Stimulated activated naive CD8-positive, alpha-beta T cell treated with anti-CD3 and anti-CD28 coated beads, Interleukin-15, Interleukin-2, amounts not matched to agents 100 U/mL and 50 U/mL, for 24 hours (primary cell): ENCODE data around the gene IL16.
"Not testable (repeated sequence)": the region's sequence is repeated elsewhere in the genome, so short reads cannot be mapped to it uniquely, and the experiment has no call there.

Source experiments
- ATAC-seq: fragments of 150-1000 bp; cut with Tn5 transposase; one replicate; pipeline ENCODE4 v1.10.0; 2021
- DNase-seq: peaks from one replicate; pipeline ENCODE4 v3.0.0; 2021

Gene IL16

DNA sequence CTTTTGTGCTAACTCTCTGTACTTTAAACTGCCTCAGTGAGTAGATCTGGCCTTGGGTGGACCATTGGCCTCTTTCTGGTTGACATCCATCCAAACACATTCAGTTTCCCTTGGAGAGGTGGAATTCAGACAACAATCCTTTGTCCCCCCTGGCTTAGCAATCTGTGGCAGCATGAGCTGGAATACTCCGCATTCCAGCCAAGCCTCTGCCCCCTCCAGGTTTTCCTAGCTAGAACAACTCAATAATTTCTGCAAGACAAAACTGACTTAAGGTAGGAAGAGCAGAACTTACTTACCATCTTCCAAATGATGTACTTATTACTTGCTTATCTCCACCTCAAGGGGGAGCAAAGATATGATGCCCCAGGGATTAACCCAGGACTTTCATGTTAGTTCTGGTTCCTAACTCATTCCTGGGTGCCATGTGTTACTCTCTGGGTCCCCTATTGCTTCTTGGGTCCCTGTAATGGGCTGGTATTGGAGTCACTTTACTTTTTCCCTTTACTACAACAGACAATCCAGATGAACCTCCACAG, 21.8 kb upstream of the IL16 start:
- DNase-seq = no peak
- no peak for ATAC-seq

- ATAC-seq (no peak), DNase-seq (no peak)
Measured at GRCh38 chr15:81175496-81175895, 21.2 kb upstream of the IL16 start.

DNA sequence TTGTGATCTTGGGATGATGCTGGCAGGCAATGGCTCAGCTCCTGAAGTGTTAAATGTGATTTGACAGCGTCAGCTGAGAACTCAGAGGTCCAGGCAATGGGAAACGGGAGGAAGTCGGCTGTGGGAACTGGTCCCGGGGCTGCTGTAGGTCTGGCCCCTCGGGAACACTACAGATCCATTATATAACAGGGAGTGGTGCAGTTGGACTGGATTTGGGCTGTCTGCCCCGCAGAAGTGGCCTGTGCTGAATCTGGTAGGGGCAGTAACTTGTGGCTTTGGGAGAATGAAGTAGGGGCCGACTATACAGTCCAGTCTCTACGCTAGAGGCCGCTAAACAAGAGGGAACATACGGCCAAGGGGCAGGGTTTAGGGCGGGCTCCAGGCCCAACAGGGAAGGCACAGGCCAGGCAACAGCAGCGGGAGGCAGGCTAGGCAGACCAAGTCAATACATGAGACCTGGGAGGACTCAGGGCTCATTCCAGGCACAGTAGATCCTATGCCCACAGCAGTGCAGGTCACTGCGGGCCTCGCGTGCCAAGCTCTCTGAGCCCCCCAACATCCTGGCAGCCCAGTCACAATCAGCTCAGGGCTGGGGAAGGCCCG, 20.3 kb upstream of the IL16 start:
- ATAC-seq (no peak), DNase-seq (no peak)

GRCh38 chr15:81178365-81178764, 18.3 kb upstream of the IL16 start:
- no peak for ATAC-seq
- DNase-seq = no peak

- ATAC-seq = no peak
- no peak for DNase-seq
Measured at GRCh38 chr15:81181220-81181619, 15.5 kb upstream of the IL16 start.

DNA sequence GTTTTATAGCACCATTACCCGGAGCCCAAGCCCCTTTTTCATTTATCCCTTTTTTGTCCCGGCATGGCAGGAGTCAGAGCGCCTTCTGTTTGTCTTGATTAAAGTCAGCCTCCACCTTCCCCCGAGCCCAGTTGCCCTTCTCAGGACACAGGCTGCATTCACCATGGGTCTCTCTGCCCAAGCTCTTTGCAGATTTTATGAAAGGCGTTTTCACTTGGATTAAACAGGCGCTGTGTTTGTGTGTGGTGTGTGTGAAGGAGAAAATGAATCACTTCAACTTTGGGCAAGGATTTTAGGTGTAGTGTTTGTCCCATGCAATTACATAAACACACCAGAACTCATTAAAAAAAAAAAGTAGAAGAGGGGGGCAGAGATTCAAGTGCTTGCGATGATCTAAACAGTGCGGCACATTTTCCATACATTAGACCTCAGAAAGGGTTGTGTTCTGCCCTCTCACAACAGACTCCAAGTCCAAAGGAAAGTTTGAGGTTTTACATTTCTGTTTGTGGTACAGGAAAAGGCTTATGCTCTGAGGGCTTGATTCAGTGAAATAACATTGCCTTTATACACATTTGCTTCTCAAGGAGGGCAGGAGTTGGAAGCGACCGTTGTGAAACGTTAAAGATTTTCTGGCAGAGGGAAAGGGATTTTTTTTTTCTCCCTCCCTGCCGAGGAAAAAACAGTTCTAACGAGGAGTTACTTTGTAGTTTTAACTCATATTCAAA, 14.5 kb upstream of the IL16 start:
- ATAC-seq (peak; percentile 44), DNase-seq (no peak)

GRCh38 chr15:81182756-81183438, 13.8 kb upstream of the IL16 start:
- no peak for ATAC-seq
- DNase-seq = no peak

DNA sequence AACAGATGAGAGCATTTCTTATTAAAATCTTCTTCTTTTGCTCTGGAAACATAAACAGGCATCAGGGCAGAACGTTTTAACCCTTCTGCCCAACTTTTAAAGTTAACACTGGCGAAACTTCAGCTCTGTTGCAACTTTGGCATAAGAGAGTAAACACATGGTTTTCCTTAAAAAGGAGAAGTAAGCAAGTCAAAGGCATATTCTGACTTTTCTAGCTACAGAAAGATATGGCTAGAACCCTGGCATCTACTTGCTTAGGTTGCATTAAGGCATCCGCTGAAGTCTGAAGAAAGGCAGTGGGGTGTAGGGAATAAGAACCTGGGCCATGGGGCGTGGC, 13.3 kb upstream of the IL16 start:
- ATAC-seq (no peak), DNase-seq (no peak)

DNA sequence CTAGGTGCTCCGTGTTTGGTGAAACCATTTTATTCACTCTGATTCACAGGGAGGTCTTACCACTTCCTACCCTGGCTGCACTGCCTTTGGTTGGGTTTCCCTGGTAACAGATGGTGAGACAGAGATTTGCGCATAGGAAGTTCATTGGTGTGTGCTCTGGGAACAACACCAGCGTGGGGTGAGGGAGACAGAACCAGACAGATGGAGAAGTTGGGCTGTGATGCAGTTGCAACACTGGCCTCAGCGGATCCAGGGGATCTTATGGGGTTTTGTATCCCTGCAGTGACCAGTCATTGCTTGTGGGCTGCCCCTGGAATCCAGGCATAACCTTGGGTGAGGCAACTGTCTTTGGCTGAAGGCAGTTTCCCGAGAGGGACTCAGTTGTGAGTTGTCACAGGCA, 12.5 kb upstream of the IL16 start:
- no peak for DNase-seq
- peak; percentile 41 for ATAC-seq

DNA sequence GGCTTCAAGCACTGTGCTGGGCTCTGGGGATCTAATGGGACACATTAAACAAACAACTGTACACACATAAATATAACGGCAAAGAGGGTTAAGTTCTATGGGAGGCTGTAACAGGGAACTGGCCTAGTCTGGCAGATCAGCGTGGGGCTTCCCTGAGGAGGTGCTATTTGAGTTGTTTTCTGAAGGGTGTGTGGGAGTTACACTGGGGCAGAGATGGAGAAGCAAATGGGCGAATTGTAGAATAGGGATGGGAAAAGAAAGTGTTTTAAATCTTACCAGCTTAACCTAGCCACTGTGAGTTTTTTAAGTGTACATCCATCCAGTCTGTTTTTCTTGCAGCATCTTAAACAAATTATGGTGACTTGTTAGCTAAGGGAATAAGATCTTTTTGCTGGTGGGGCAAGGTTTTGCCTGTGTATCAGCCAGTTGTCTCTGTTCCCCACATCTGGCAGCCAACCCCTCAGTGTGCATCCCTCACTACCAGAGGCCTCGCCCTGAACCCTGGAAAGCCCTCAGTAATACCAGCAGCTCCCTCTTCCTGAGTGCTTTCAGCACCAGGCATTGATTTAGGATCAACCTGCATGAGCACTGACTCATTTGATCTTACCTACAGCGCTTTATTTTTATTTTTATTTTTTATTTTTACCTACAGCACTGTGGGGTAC, 10.9 kb upstream of the IL16 start:
- ATAC-seq (no peak), DNase-seq (no peak)

GRCh38 chr15:81188354-81188753, 8.3 kb upstream of the IL16 start:
- no peak for ATAC-seq
- DNase-seq = no peak

GRCh38 chr15:81189583-81190283, 6.9 kb upstream of the IL16 start:
- no peak for DNase-seq
- ATAC-seq = no peak

- DNase-seq (no peak), ATAC-seq (no peak)
Measured at GRCh38 chr15:81190922-81191507, 5.7 kb upstream of the IL16 start.

GRCh38 chr15:81191701-81192100, 5.0 kb upstream of the IL16 start:
- no peak for ATAC-seq
- no peak for DNase-seq

GRCh38 chr15:81194723-81195122, 2.0 kb upstream of the IL16 start:
- no peak for DNase-seq
- no peak for ATAC-seq

DNA sequence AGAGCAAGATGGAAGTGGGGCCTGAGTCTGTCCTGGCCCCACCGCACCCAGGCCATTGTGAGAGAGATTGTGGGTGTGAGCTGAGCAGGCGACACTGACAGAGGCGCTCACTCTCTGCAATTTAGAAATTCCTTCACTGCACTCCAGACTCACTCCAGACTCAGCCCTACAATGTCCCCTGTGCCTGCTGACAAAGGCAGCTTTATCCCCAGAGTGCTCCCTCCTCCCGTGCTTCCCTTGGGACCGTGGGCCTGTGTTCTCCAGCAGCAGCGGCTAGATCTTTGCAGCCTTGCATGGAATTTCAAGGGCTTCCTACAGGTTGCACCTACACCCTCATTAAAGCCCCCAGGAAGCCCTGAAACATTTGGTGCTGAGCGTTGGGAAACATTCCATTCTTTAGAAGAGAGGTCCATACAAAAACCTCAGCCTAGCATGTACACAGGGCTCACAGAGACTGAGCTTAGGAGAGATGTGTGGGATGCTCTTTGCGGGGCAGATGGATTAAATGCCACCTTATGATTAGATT, 1.3 kb upstream of the IL16 start:
- ATAC-seq (no peak), DNase-seq (no peak)

DNA sequence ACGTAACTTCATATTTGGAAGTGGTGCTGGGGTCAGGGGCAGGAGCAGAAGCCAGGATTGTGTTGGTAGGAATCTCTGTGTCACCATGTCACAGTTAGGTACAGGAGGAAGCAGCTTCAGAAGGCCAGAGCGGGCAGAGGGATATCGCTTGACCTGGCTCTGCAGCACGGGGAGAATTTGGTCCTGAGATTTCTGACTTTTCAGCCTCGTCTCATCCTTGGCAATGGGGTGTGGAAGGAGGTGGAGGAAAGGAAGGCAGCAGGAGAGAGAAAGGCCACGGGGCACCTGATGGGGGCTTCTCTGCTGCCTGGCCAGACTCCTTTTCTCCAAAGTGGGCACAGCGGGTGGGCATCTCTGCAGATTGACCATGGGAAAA, 564 bp downstream of the IL16 start:
- no peak for ATAC-seq
- no peak for DNase-seq

- DNase-seq (no peak), ATAC-seq (no peak)
Measured at GRCh38 chr15:81197688-81198281, 1.1 kb downstream of the IL16 start.

DNA sequence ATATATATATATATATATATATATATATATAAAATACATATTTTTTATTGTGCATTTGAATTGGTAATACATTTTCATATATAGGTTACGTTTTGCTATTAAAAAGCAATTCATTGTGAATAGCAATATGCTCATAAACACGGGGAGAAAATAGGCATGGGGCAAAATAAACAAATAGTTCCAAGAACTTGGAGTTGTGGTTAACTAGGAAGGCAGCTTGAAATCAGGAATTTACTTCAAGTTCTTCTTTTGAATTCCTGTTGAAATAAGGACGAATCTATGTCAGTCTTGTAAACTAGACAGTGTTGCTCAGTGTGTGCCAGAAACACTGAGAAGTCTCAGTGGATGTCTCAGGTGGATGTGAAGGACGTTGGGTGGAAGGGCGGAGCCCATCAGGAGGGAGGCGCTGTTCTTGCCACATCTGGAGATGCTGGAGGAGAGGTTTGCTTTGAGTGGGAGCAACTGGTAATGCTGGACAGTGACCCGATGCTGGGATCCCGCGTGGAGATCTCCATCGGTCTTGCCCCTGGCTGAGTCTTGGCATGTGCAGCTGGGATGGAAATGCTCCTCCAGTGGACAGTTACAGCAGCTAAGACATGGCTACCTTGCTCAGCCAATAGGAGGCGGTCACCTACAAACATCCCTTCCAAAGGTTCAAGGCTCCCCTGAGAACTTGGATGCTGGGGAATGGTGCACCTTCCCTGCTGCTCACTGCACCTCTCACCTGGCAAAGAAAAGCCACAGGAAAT, 2.5 kb downstream of the IL16 start:
- ATAC-seq (no peak), DNase-seq (no peak)

DNA sequence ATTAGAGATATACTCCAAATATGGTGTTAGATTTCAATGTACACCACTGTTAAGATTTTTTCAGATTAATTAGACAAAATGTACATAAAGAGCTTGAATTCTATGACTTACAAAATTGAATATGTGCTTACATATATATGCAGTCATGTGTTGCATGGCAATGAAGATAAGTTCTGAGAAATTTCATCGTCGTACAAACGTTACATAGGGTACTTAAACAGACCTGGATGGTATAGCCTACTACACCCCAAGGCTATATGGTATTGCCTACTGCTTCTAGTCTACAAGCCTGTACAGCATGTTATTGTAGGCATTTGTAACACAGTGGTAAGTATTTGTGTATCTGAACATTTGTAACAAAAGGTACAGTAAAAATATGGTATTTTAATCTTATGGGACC, 9.3 kb downstream of the IL16 start:
- no peak for DNase-seq
- ATAC-seq = no peak

DNA sequence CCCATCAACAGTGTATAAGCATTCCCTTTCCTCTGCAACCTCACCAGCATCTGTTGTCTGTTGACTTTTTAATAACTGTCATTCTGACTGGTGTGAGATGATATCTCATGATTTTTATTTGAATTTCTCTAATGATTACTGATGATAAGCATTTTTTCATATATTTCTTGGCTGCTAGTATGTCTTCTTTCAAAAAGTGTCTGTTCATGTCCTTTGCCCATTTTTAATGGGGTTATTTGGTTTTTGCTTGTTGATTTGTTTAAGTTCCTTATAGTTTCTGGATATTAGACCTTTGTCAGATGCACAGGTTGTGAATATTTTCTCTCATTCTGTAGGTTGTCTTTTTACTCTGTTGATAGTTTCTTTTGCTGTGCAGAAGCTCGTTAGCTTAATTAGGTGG, 11.3 kb downstream of the IL16 start:
- DNase-seq, ATAC-seq: not testable (repeated sequence)
